Stimulated activated CD4-positive, alpha-beta T cell treated with anti-CD3 and anti-CD28 coated beads, Interleukin-2, amount 100 ng/mL, for 24 hours (primary cell): ENCODE results near the gene PLXND1.
"Not testable (repeated sequence)": the region's sequence is repeated elsewhere in the genome, so short reads cannot be mapped to it uniquely, and the experiment has no call there.

Experiments used
- DNase-seq, 2 donors: peaks; one replicate each; pipeline ENCODE4 v3.0.0-alpha.2; 2020

PLXND1 gene

GRCh38 chr3:129547241-129547640 is 59.2 kb downstream of the PLXND1 start:
- no peak for DNase-seq

- not testable (repeated sequence) for DNase-seq
Measured at GRCh38 chr3:129545951-129546350, 60.5 kb downstream of the PLXND1 start.

- DNase-seq = no peak
Measured at GRCh38 chr3:129543999-129544398, 62.5 kb downstream of the PLXND1 start.

- DNase-seq = no peak
Measured at GRCh38 chr3:129543156-129543790, 63.2 kb downstream of the PLXND1 start, which contains the start of gene H1-8. TSS of gene H1-8 (plus strand) at chr3:129543175. CDS start at chr3:129543219, 44 bp downstream.

- no peak for DNase-seq
Measured at GRCh38 chr3:129542747-129543146, 63.7 kb downstream of the PLXND1 start.

- DNase-seq = no peak
Measured at GRCh38 chr3:129540776-129541516, 65.5 kb downstream of the PLXND1 start.

GRCh38 chr3:129539206-129539605 is 67.3 kb downstream of the PLXND1 start:
- no peak for DNase-seq

GRCh38 chr3:129536804-129537203 is 69.7 kb downstream of the PLXND1 start:
- no peak for DNase-seq

GRCh38 chr3:129536374-129536667 is 70.2 kb downstream of the PLXND1 start:
- DNase-seq = no peak

GRCh38 chr3:129535075-129535474 is 71.4 kb downstream of the PLXND1 start:
- no peak for DNase-seq

GRCh38 chr3:129534428-129535027 is 71.9 kb downstream of the PLXND1 start:
- DNase-seq = no peak

GRCh38 chr3:129533406-129533805 is 73.1 kb downstream of the PLXND1 start:
- no peak for DNase-seq

- no peak for DNase-seq
Measured at GRCh38 chr3:129532261-129532660, 74.2 kb downstream of the PLXND1 start.

- no peak for DNase-seq
Measured at GRCh38 chr3:129531699-129532098, 74.8 kb downstream of the PLXND1 start.

GRCh38 chr3:129530821-129531220 is 75.7 kb downstream of the PLXND1 start:
- DNase-seq = no peak

GRCh38 chr3:129530251-129530791 is 76.2 kb downstream of the PLXND1 start:
- no peak for DNase-seq

GRCh38 chr3:129529436-129530210 is 76.9 kb downstream of the PLXND1 start:
- no peak for DNase-seq

- DNase-seq = no peak
Measured at GRCh38 chr3:129528589-129529100, 77.8 kb downstream of the PLXND1 start, which contains the start of gene RHO. TSS of gene RHO (plus strand) at chr3:129528639. CDS start at chr3:129528734, 95 bp downstream.

- no peak for DNase-seq
Measured at GRCh38 chr3:129527262-129527661, 79.2 kb downstream of the PLXND1 start.

GRCh38 chr3:129526121-129526900 is 80.2 kb downstream of the PLXND1 start:
- no peak for DNase-seq

- peak in 1 of 2 donors; percentile 5 for DNase-seq
Measured at GRCh38 chr3:129525341-129525968, 81.0 kb downstream of the PLXND1 start.
